BJ (cell line): ENCODE measurements around the gene CDK19. TPM values are rescaled to one million over a fixed set of nuclear protein-coding genes. Genes with fewer than 3 reads are reported as not detected.

ENCODE experiments used
- CTCF ChIA-PET: fragments of 350-600 bp; formaldehyde crosslinking; extraction: SDS; loops from one replicate; lab custom pipeline; 2021; ENCODE audit warnings: antibody characterized with exemption, inconsistent platforms; lab: Yijun Ruan, JAX
- POLR2A ChIA-PET: fragments of 300-600 bp; sonication (Branson Sonifier 250); formaldehyde crosslinking; extraction: SDS; loops from one replicate; lab custom pipeline; 2021; ENCODE audit warnings: antibody characterized with exemption; lab: Charles Lee
- DNase-seq: peaks from one replicate; pipeline ENCODE4 v3.0.0-alpha.2; 2011; ENCODE audit warnings: low read depth
- H3K27me3 ChIP-seq: 2 replicates; pipeline ENCODE4 v1.6.0; 2011; ENCODE audit warnings: low read length; ENCODE audit not compliant: control insufficient read depth, insufficient read depth
- H3K36me3 ChIP-seq: 2 replicates; pipeline ENCODE4 v1.5.1; 2011; ENCODE audit warnings: low read length; ENCODE audit not compliant: control insufficient read depth, insufficient read depth
- H3K4me3 ChIP-seq: 2 replicates; pipeline ENCODE4 v1.5.1; 2011; ENCODE audit warnings: low read depth, mild to moderate bottlenecking, control low read depth, low read length
- CTCF ChIP-seq: IDR thresholded peaks from 2 replicates; pipeline ENCODE4 v1.5.1; 2011; ENCODE audit warnings: low read depth, mild to moderate bottlenecking, control low read depth, inconsistent platforms, low read length, moderate library complexity; ENCODE audit not compliant: insufficient read depth
- polyA plus RNA-seq: library from polyadenylated mRNA; depleted of rRNA; stranded (reverse); fragments of >200 nt; gene quantifications from 2 replicates; pipeline ENCODE4 v1.2.3, GENCODE V29; 2011

CDK19 gene
- polyA plus RNA-seq, 1 experiment, result 11.5 TPM

DNA sequence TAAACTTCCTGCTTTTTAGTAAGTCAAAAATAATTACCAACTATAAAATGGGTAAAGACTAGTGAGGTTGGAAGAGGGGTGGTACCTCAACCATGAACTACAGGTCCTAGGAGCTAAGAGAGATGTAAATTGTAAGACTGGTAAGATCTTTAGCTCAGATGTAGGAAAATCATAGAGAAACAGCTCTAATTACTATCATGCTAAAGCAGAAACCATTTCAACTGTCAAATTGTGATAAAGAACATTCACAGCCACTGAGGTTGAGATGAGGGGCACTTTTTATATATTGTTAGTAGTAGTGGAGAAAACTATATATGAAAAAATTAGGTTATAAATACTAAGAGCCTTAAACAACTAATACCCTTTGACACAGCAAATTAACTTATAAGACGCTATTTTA lies 20.0 kb downstream of the CDK19 start:
- Histone ChIP-seq H3K27me3 (no peaks in the 10 kb centered on the region), H3K4me3 (no peak overlapping the region), H3K36me3 (no peaks in the 10 kb centered on the region)
- TF ChIP-seq CTCF, result no peak
- ChIA-PET CTCF (no interaction called here), POLR2A (no interaction called here)
- no peak for DNase-seq

DNA sequence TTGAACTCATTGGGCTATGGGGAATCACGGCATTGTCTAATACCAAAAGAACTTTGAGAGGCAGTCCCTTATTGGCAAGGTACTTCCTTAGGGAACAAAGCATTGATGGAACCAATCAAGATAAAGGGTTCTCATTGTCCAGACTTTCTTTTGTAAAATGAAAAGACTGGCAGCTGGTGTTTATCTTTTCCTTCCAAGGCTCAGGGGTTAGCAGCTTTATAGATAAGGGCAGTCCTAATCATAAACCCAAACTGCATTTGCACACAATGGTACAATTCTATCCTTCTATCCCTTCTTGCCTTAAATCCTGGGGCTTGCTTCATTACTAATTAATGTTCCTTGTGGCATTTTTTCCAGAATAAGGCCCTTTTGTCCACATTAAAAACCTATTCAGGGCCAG lies 28.6 kb downstream of the CDK19 start:
- TF ChIP-seq CTCF, result no peak
- ChIA-PET POLR2A (no interaction called here), CTCF (no interaction called here)
- H3K4me3 ChIP-seq, result no peak overlapping the region
- no peak for DNase-seq
- H3K36me3 ChIP-seq, result no peaks in the 10 kb centered on the region
- no peaks in the 10 kb centered on the region for H3K27me3 ChIP-seq

- H3K27me3 ChIP-seq, result no peaks in the 10 kb centered on the region
- POLR2A ChIA-PET, result no interaction called here
- DNase-seq, result no peak
Observed at GRCh38 chr6:110786271-110786670, 29.0 kb downstream of the CDK19 start.

GRCh38 chr6:110784610-110784979 lies 30.7 kb downstream of the CDK19 start:
- Histone ChIP-seq H3K36me3 (no peaks in the 10 kb centered on the region), H3K27me3 (no peaks in the 10 kb centered on the region), H3K4me3 (no peak overlapping the region)
- no peak for TF ChIP-seq CTCF
- CTCF ChIA-PET, result no interaction called here
- POLR2A ChIA-PET, result no interaction called here
- no peak for DNase-seq

More at GRCh38 chr6:110786271-110786670, 29.0 kb downstream of the CDK19 start:
- Histone ChIP-seq H3K4me3 (no peak overlapping the region), H3K36me3 (no peaks in the 10 kb centered on the region)
- CTCF ChIA-PET, result no interaction called here
- no peak for TF ChIP-seq CTCF

GRCh38 chr6:110781522-110782214 lies 33.6 kb downstream of the CDK19 start:
- TF ChIP-seq CTCF, result no peak
- POLR2A ChIA-PET, result no interaction called here
- no peak for DNase-seq
- Histone ChIP-seq H3K27me3 (no peaks in the 10 kb centered on the region), H3K36me3 (no peaks in the 10 kb centered on the region), H3K4me3 (no peak overlapping the region)
- CTCF ChIA-PET, result no interaction called here
